ENCODE measurements around the gene PFKFB2.

Gene PFKFB2

DNA sequence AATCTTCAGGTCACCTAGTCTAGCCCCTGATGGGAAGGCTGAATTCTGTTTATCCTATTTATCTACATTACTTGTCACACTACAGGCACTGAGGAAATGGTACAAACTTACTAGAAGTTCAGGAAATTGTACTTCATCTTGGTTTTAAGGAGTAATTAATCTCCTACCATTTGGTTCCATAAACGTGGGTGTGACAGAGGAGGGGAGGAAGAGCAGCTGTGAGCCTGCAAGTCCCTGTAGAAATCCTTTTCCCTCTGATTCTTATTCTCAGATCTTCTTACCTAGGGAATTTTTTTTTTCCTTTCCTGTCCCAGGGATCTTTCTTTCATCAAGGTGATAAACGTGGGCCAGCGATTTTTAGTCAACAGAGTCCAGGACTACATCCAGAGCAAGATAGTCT is 14.1 kb downstream of the PFKFB2 start:
- DNase-seq (ENCODE audit: low read depth) = no peak

DNA sequence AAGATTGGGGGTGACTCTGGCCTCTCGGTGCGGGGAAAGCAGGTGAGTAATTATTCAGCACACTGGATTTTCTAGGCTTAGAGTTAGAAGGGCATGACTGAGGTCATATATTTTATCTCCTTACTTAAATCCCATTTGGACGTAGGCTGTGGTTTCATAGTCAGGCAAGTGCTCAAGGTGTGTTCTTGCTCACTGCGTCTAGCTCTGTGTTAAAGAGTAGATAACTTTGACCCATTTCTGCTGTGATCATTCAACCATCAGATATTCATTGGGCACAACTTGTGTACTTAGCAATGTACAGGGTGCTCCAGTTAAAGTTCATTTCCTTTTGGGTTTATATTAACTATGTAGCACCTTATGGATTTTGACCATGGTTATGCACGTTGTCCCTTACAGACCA is 14.6 kb downstream of the PFKFB2 start:
- DNase-seq (ENCODE audit: low read depth) = no peak

DNA sequence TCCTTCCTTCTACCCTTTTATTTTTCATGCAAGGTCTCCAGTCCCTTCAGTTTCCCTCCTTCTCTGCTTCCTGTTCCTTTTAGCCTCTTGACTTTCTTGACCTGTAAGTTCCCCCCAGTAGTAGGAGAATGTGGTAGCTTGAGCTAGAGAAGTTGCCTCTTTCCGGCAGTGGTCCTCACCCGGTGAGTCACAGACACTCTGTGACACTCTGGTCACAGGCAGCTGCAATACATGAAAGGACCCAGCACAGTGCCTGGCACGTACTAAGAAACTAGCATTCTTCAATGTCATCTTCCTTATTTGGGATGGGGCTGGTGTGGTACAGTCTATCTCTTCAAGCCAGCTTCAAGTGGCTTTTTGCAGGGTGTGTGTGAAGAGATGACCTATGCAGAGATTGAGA is 16.0 kb downstream of the PFKFB2 start:
- no peak for DNase-seq (ENCODE audit: low read depth)

DNA sequence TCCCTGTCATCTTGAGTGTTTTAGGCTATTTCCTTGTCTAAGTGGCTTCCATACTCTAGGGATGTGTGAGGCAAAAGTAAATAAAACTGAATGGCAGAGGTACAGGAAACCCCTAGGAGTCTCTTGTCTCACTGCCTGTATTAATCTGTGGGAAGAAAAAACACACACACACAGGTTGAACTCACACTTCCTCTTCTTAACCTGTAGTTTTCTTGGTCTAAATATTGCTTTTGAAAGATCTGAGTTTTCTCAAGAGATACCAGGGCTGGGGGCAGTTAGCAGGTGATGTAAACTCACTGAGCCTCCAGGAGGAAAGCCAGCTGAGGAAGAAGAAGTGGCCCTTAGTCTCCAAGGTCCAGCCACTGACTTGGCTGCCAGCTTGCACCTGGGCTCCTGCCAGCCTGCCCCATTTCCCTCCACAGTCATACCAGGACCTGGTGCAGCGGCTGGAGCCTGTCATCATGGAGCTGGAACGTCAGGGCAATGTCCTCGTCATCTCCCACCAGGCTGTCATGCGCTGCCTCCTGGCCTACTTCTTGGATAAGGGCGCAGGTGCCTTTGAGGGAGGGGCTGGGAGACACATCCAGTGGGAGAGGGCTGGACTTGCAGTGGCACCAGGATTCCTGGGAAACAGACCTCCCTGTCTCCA is 16.9 kb downstream of the PFKFB2 start:
- no peak for DNase-seq (ENCODE audit: low read depth)

DNA sequence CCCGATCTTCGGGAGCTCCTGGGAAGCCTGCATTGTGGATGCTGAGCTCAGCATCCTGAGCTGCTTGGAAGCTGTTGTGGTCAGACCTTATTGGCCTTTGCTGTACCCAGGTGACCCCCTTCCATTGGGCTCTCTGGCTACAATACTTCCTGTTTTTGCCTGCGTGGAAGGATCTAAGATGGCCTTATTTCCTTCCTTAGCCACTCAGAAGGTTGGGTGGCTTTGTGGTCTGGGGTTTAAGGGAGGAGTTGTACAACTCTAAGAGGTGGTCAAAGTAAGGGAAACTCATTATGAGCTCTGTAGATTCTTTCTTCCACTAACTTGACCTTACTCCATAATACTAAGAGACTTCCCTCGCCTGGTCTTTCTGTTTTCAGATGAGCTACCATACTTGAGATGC is 17.7 kb downstream of the PFKFB2 start:
- DNase-seq (ENCODE audit: low read depth) = no peak

DNA sequence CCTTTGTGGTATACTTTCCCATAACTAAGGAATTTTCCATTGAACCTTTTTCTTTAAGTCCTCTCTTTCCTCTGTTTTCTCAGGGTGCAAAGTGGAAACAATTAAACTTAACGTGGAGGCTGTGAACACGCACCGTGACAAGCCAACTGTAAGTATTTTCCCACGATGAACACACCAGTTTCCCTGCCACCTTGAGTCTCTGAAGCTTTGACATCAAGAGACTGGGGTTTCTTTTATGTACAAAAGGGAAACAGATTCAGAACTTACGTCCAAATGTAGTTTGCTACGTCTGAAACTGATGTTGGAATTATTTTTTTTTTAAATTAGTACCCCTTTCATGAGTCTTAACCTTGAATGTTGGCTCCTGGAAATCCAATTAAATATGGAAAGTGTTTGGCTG is 18.4 kb downstream of the PFKFB2 start:
- DNase-seq (ENCODE audit: low read depth) = no peak

DNA sequence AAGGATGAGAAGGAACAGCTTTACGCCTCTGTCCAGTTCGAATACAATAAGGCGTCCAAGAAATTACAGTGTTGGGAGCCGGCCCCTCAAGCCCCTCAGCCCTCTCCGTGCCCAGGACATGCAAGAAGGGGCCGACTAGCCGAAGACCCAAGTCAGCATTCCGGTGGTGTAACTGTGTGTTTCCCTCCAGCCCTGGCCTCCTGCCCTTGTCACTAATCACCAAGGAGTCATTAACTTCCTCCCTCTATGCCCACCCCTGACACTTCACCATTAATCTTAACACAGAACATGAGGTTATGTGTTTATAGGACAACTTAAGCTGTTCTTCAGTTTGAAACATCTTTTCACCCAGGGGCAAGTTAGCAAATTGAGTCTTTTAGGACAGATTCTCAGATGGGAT is 19.2 kb downstream of the PFKFB2 start:
- DNase-seq (ENCODE audit: low read depth) = no peak

DNA sequence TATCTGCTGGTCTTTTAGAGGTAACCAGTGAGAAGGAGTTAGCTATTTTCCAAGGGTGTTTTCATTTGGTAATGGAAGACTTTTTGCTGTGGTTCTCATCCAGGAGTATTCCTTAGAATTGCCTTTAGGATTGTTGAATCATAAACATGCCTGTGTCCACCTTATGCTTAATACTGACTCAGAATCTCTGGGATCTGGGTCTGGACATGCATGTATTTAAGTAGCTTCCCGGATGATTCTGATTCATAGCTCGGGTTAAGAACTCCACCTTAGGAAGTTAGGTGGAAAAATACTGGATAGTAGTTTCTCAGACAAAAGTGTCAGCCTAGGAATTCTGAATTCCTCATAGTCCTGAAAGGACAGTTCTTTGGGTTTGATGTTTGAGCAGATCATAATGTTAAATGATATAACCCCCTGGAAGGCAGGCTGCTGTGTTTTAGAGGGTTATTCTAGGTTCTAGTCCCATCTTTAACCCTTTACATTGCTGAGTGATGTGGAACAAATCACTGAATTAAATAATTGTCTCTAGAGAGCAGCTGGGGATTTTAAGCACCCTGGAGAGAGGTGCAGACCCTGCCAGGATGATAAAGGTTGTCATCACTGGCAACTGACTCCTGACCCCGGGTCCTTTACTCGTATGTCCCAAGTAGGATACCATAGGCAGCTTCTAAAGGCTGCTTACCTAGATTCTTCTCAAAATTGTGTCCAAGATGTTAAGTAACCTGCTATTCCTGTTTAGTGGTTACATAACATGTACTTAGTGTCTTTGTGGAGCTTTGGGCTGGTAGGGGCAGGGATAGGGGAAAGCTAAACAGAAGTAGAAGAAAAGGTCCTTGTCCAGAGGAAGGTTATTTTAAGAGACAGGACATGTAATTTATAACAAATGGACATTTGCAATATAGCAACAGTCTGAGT is 21.1 kb downstream of the PFKFB2 start:
- no peak for DNase-seq (ENCODE audit: low read depth)

DNA sequence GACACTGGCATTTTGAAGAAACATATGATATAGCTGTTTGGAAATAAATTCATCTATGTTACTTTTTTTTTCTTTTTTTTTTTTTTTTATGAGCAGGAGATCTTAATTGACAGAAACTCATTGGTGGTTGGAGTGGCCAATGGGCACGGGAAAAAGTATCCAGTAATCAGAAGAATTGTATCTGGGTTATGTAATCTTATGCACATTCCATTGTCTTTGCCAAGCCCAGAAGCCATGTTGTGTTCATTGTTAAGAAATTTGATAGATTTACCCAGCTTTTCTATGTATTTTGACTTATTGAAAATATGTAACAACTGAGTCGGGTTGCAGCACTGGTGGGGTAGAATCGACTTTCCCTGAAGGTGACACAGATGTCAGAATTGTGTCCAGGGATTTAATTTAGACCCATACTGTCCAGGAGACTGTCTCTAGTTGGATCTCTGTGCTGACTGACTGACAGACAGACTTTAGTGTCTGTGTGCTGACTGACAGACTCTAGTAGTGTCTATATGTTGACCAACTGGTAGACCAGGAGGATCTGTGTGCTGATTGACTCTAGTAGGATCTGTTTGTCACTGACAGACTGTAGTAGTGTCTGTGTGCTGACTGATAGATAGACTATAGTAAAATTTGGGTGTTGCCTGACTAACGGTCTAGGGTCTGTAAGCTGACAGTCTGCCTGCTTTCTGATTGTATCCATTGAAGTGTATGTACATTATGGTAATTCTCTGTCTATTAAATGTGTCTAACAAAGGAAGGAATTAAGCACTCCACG is 23.3 kb downstream of the PFKFB2 start:
- no peak for DNase-seq (ENCODE audit: low read depth)

DNA sequence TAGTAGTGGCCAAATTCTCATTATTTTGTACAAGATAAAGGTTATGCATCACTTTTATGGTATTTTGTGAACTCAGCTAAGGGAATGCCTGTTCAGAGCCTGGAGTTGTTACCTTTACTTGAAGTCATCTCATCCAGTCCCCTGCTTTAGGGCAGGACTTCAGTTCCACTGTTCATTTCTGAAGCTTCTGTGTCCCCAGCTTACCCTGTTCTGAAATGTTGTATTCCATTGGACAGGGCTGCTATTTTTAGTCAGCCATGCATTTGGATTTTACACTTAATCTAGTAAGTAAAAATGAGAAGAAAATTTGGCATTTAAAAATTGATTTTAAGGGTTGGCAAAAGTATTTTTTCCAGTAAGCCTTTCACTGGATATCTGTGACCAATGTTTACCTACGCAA is 23.9 kb downstream of the PFKFB2 start:
- no peak for DNase-seq (ENCODE audit: low read depth)

DNA sequence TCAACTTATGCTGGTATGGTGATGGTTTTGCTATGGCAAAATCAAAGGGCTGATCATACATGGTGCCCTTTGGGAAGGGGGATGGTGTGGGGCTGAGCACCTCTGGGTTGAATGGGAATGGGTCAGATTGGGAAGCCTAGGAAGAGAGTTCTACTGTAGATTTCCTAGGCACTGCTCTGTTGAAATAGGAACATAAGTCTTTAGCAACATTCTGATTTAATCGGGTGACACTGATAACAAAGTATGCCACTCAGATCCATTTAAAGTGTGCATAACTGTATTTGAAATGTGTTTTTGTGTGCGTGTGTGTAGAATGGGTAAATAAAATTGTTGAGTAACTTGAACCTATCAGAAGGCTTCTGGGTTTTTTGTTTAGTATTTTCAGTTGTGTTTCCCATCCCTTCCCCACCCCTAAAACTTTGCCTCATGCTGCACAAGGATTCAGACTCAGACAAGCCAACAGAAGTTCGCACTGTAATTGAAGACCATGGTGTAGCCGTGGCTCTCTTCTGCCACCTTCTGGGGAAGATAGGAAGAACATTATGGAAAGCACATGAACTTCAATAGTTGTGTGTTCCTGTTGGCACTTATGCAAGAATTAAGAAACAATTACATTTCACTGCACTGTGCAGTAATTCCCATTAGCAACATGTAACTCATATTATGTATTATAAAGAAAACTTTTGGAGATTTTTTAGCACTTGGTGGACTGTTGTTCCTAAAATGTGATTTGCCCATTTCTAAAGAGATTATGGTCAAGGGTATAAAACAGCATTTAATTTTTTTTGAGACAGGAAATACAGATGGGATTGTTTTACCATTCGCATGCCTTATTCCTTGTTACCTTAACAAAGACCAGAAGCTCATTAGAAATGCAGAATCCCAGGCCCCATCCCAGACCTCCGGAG is 24.6 kb downstream of the PFKFB2 start:
- peak; percentile 45 for DNase-seq (ENCODE audit: low read depth)

DNA sequence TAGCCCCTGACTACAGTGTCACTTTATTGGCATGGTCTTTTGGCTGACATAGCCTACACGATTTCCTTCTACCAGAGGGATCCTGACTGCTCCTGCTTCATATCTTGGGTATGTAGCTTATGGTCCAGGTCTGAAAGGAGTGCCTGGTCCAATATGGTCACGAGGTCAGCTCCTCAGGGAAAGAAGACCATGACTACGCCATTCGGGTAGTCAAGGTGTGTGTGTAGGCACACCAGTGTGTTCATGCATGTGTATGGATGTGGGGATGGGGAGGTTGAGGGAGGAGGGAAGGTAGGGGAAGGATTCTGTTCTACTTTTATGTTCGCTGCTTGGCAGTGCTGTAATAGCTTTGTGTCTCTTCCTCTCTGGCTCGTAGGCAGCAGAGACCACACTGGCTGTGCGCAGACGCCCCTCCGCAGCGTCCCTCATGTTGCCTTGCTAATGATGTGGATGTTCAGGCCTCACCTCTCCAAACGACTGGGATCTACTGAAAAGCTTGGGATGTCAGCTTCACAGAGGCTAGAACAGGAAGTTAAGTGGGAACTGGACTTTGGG is 25.6 kb downstream of the PFKFB2 start:
- no peak for DNase-seq (ENCODE audit: low read depth)

DNA sequence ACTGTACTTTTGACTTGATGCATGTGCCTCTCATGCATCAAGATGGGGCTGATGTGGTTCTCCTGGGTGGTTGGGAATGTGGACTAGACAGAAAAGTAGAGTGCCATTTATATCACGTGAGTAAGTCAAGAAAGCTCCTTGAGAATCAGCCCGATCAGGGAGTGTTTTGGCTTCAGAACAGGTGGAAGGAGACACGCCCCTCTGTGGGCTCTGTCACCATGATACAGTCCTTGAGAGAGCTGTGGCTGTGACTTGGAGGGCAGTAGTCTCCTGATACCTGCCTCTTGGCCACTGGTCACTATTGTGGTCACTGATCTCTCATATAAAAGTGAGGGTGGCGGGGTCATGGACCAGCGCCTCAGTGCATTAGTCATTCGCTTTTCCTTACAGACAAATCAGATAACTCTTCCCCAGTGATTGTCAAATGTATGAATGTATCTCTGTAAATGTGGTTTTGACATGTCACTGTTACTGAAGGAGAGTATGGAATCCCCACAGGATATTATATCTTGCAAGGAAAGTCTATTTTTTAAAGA is 26.7 kb downstream of the PFKFB2 start:
- DNase-seq (ENCODE audit: low read depth) = no peak

DNA sequence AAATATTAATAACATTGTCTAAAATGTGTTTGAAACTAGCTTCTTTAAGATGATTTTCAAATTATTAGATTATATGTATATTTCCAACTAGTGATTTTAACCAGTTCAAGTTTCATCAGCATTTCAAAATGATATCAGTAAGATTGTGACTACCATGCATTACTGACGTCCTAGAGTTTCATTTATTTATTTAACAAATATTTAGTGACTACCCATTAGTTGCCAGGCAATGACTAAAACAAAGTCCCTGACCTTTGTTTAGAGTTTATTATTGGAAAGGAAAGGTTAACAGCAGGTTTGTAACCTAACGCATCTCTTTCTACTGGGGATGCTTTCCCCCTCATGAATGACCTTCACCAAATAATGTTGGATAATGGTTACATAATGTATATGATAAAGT is 28.0 kb downstream of the PFKFB2 start:
- no peak for DNase-seq (ENCODE audit: low read depth)

DNA sequence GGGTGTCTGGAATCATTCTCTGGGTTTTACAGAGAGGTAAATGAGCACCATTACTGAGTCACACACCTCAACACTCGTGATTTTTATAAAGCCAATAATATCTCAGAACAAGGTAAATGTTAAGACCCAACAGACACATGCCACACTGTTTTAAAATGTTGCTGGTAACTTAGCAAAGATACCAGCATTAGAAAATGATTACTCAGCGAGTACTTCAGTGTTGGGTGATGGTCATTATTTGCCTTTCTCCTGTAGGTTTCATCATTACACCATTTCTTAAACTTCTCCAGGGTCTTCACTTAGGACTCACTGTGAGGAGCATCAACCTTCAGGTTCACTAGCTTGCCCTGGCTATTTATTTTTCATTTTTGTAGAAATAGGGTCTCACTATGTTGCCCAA is 28.7 kb downstream of the PFKFB2 start:
- no peak for DNase-seq (ENCODE audit: low read depth)

DNA sequence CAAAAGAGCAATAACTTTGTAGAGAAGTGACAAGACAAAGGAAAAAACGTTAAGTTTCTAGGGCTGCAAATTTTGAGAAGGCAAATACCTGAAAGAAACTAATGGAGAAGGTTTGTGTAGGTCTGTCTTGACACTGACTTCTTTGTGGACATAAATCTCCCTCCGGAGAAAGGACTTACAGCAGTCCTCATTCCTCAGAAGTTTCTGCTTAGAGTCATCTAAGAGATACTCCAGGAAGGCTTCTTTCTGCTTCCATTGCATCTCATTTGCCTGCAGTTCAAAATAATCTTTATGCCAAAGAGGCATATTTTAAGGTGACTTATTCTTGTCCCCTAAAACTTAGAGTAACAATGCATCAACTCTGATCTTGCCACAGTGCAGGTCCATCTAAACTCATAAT is 31.2 kb downstream of the PFKFB2 start:
- DNase-seq (ENCODE audit: low read depth) = no peak

DNA sequence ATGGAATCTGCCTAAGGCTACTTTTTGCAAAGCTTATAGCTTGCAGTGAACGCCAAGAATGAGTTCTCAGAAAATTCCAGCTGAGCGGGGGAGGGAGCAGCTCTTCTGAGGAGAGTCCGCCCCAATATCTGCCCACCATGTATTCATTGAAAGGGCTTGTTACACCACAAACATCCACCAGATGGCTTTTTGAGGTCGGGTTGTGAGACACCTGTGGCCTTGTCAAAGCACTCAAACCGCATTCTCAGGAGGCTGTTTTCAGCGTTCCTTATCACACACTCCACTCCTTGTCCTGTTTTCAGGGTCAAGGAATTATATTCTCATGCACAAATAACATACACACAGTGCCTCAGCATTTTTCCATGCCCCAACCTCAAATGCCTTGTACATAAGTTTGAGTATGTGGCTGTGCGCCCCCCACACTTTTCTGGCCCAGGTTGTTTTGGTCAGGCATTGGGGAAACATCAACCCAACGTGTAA is 31.7 kb downstream of the PFKFB2 start:
- peak; percentile 24 for DNase-seq (ENCODE audit: low read depth)

DNA sequence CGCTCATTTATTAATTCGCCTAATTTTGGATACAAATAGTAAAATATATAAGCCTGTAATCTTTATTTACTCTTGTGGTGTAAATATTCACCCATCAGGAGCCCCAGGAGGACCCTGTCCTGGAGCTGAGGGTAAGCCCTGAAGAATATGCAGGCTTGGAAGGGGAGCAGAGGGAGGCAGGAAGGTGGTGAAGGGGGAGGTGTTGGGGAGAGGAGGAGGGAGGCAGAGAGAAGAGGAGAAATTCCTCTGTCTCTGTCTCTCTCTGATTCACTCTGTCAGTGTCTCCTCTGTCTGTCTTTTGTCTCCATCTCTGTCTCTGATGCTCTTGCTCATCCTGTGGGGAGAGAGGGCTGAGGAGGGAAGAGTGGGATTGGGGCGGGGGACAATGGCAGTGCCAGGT is 32.8 kb downstream of the PFKFB2 start:
- no peak for DNase-seq (ENCODE audit: low read depth)

DNA sequence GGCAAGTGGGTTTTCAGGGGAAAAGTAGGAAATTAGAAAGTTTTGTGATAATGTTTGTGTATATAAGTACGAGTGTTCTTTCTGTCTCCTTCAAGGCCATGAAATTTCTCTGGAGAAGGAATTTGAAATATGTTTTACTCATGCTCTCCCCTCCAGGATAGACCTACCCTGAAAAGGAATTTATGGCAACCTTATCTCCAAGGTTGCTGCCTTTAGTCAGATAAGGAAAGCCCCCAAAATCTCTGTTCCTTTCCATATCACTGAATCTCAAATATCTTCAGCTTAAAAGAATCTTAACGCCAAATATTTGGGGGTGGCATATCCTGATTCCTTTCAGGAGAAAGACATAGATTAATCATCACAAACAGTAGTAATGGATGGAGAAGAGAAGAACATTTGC is 35.1 kb downstream of the PFKFB2 start:
- no peak for DNase-seq (ENCODE audit: low read depth)

DNA sequence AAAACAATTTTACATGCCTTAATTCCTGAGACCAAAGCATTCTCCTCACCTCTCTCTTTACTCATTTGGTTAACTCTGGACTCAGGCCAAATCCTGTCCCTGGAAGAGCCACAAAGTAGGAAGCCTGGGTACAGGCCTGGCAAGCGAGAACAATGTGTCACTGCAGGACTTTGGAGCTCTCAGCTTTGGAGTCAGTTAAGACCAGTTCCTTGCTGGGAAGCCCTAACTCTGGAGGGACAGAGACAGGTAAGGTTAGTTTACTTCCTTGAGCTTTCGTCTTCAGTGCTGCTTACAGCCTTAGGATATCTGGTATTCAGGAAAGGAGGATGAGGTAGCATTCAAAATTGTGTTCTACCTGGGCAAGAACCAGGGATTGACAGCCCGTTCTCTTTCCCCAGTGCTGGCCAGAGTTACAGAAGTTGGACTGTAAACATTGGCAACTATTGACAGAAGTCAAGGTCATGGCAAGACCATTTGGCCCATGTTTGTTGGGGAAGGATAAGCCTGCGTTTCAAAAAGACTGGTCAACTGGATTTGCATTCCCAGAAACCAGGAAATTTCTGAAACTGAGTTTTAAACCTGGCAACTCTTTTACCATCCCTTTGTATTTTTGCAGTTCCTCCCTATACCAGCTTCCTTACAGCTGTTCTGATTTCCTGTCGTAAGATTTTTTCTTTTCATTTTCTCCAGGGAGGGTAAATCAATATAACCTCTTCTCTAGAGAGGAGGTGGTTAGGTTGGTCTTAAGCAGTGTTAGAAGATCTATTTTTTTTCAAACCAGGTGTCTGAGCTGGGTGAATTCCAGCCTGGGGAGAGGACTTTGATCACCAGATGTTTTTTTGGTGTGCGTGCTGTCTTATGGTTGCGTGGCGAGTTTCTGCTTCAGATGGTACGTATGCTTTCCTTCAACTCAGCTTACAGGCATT is 35.9 kb downstream of the PFKFB2 start, which contains the start of gene C4BPB:
TSS of gene C4BPB (plus strand) at position 160 of the 926 bp plus-strand sequence. CDS start at position 832, 672 bp downstream.
- no peak for DNase-seq (ENCODE audit: low read depth)

Data from activated T-cell treated with anti-CD3 and anti-CD28 coated beads for 1 hour (primary cell).